Thymus (tissue), 11 donors: ENCODE measurements around the gene APLF. TPM values are rescaled to one million over a fixed set of nuclear protein-coding genes. Genes with fewer than 3 reads are reported as not detected.

Experiments used
- DNase-seq, 9 donors: peaks; one replicate each; pipeline ENCODE4 v3.0.0-alpha.2; 2013; ENCODE audit warnings: low spot score in 9 of 9, low read depth in 6 of 9, missing footprints in 1 of 9
- H3K27ac ChIP-seq, 2 donors: one replicate each; pipeline ENCODE4 v1.5.1; 2013; ENCODE audit warnings: control low read depth in 1 of 2, low read depth in 1 of 2, low read length in 1 of 2, mild to moderate bottlenecking in 1 of 2, moderate library complexity in 1 of 2
- H3K27me3 ChIP-seq, 2 donors: one replicate each; pipeline ENCODE4 v1.5.1; 2013; ENCODE audit warnings: low read length in 1 of 2; ENCODE audit not compliant: control insufficient read depth in 2 of 2, insufficient read depth in 1 of 2
- H3K36me3 ChIP-seq, 2 donors: one replicate each; pipeline ENCODE4 v1.5.1; 2013; ENCODE audit warnings: low read length in 1 of 2, mild to moderate bottlenecking in 1 of 2, moderate library complexity in 1 of 2; ENCODE audit not compliant: control insufficient read depth in 2 of 2, insufficient read depth in 2 of 2
- H3K4me1 ChIP-seq, 2 donors: one replicate each; pipeline ENCODE4 v1.5.1; 2013; ENCODE audit warnings: low read length in 2 of 2; ENCODE audit not compliant: control insufficient read depth in 2 of 2, insufficient read depth in 2 of 2
- H3K4me3 ChIP-seq, 2 donors: one replicate each; pipeline ENCODE4 v1.5.1; 2013; ENCODE audit warnings: low read length in 2 of 2, control low read depth in 1 of 2, mild to moderate bottlenecking in 1 of 2
- H3K9me3 ChIP-seq, 2 donors: one replicate each; pipeline ENCODE4 v1.5.1; 2013; ENCODE audit warnings: low read length in 1 of 2, mild to moderate bottlenecking in 1 of 2; ENCODE audit not compliant: control insufficient read depth in 2 of 2, insufficient read depth in 1 of 2
- WGBS: extraction: QIAGEN DNeasy Blood & Tissue Kit; methylation state at CpG from one replicate; pipeline ENCODE4 v1.1.7; 2013; 5-methylcytosine and 5-hydroxymethylcytosine counted together
- polyA plus RNA-seq: library from polyadenylated mRNA; stranded (reverse); fragments of 200-250 nt; gene quantifications from one replicate; pipeline ENCODE4 v1.2.3, GENCODE V29; 2013
- total RNA-seq: library from RNA; stranded (reverse); fragments of 120-200 nt; gene quantifications from one replicate; pipeline ENCODE4 v1.2.4, GENCODE V29; 2013
- donor health status: healthy.

Gene APLF
- total and polyA plus RNA-seq, 2 donors: 2.4 to 7.5 TPM

DNA sequence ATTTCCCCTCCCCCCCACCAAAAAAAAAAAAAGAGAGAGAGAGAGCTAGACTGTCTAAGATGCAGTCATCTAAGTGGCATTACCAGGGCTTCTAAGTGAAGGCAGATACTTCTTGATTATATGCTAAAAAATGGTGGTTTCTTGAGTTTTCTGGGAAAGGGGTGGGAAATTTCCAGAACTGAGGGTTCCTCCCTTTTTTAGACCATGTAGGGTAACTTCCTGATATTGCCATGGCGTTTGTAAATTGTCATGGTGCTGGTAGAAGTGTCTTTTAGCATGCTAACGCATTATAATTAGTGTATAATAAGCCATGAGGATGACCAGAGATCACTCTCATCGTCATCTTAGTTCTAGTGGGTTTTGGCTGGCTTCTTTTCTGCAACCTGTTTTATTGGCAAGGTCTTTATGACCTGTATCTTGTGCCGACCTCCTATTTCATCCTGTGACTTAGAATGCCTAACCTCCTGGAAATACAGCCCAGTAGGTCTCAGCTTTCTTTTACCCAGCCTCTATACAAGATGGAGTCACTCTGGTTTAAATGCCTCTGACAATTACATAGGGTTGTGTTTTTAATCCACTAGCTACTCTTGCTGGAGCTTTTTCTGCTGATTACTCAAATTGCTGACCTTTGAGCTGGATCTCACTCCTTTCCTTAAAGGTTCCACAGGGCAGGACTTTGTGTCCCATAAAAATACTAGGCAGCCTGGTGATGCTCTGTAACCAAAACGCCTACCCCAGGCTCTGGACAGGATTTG is 145.6 kb downstream of the APLF start:
- H3K36me3 ChIP-seq: no peaks in the 10 kb centered on the region
- DNase-seq: no peak
- H3K9me3 ChIP-seq: no peaks in the 10 kb centered on the region
- no peaks in the 10 kb centered on the region for H3K27me3 ChIP-seq
- no peaks in the 10 kb centered on the region for H3K4me1 ChIP-seq
- no peak overlapping the region for H3K27ac ChIP-seq
- 92% methylated on average over 5 of the region's 5 CpGs for WGBS
- H3K4me3 ChIP-seq: no peak overlapping the region

DNA sequence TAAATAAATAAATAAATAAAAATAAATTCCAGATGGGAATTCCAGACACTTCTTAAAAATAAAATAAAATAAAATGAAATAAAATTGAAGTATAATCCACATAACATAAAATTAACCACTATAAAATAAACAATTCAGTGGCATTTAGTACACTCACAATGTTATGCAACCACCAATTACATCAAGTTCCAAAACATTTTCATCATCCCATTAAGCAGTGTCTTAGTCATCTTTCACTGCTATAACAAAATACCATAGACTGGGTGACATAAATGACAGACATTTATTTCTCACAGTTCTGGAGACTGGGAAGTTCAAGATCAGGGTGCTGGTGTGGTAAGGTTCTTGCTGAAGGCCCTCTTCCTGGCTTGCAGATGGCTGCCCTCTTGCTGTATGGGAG is 153.4 kb downstream of the APLF start:
- H3K4me3 ChIP-seq: no peak overlapping the region
- no peak for DNase-seq
- H3K9me3 ChIP-seq: no peaks in the 10 kb centered on the region
- no peaks in the 10 kb centered on the region for H3K4me1 ChIP-seq
- H3K27me3 ChIP-seq: no peaks in the 10 kb centered on the region
- H3K27ac ChIP-seq: no peak overlapping the region
- no peaks in the 10 kb centered on the region for H3K36me3 ChIP-seq

DNA sequence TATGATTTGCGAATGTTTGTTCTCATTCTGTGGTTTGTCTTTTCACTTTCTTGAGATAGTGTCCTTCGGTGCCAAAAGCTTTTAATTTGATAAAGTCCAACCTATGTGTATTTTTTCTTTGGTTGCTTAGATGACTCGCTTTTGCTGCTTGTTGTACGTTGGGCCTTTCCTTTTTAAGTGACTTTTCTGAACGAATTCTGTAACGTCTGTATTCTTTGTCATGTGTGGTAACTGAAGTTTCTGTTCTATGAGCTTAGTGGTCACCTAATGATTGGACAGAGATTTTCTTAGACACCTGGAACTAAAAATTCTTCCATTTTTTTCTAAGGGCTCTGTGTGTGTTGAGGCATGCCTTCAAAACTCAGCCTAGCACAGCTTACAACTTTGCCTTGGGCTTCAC is 156.4 kb downstream of the APLF start:
- Histone ChIP-seq H3K27me3 (no peaks in the 10 kb centered on the region), H3K27ac (no peak overlapping the region), H3K9me3 (no peaks in the 10 kb centered on the region), H3K36me3 (no peaks in the 10 kb centered on the region), H3K4me1 (no peaks in the 10 kb centered on the region), H3K4me3 (no peak overlapping the region)
- 98% methylated on average over 6 of the region's 6 CpGs for WGBS
- no peak for DNase-seq

DNA sequence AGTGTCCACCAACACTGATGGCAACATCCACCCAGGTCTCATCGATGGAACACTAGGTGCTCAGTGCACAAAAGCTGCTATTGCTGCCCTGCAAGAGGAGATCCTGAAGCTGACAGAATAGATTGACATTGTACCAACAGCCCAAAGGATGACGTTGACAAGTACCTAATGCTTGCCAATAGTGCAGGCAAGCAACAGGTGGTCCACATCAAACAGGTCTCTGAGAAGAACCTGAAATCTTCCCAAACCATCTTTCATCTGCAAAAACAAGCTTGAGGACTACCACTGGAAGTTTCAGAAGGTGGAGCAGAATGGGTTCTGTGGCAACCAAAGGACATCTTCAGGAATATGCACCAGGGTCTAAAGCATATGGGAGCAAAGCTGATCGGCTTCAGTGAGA is 160.2 kb downstream of the APLF start:
- WGBS: 98% methylated on average over 3 of the region's 3 CpGs
- Histone ChIP-seq H3K4me3 (no peak overlapping the region), H3K36me3 (no peaks in the 10 kb centered on the region), H3K27me3 (no peaks in the 10 kb centered on the region), H3K4me1 (no peaks in the 10 kb centered on the region), H3K9me3 (no peaks in the 10 kb centered on the region), H3K27ac (no peak overlapping the region)
- no peak for DNase-seq

Other genes with a start within 250 kb of the APLF start
- 14.6 TPM for gene PPP3R1, start 215.1 kb upstream of the APLF start, total RNA-seq
- 37.3 TPM for gene PPP3R1, start 215.1 kb upstream of the APLF start, polyA plus RNA-seq
- gene CNRIP1, start 147.6 kb upstream of the APLF start, total RNA-seq: 3.8 TPM
- gene CNRIP1, start 147.6 kb upstream of the APLF start, polyA plus RNA-seq: 10.3 TPM
- gene PLEK, start 102.3 kb upstream of the APLF start, total RNA-seq: 41.3 TPM
- 35.3 TPM for gene PLEK, start 102.3 kb upstream of the APLF start, polyA plus RNA-seq
- gene FBXO48, start 291 bp upstream of the APLF start, total RNA-seq: 0.66 TPM
- 1.4 TPM for gene FBXO48, start 291 bp upstream of the APLF start, polyA plus RNA-seq
- 0.05 TPM for gene PROKR1, start 176.0 kb downstream of the APLF start, total RNA-seq
- gene PROKR1, start 176.0 kb downstream of the APLF start, polyA plus RNA-seq: 0.07 TPM